GM06990 (cell line): Measurements from ENCODE around the gene CCSER1.

Source experiments
- DNase-seq: peaks from one replicate; pipeline ENCODE4 v3.0.0-alpha.2; 2011; ENCODE audit not compliant: insufficient read length; ENCODE audit errors: extremely low read depth
- H3K27me3 ChIP-seq: replicated peaks from 2 replicates; pipeline ENCODE4 v1.6.0; 2011; ENCODE audit warnings: low read length; ENCODE audit not compliant: control insufficient read depth, insufficient read depth
- H3K36me3 ChIP-seq: 2 replicates; pipeline ENCODE4 v1.5.1; 2011; ENCODE audit warnings: low read length; ENCODE audit not compliant: control insufficient read depth, insufficient read depth
- H3K4me3 ChIP-seq: replicated peaks from 2 replicates; pipeline ENCODE4 v1.5.1; 2011; ENCODE audit warnings: low read depth, mild to moderate bottlenecking, control low read depth, low read length
- TF ChIP-seq, protein P1 (sequence below): IDR thresholded peaks from 2 replicates; pipeline ENCODE4 v1.5.1; 2011; ENCODE audit warnings: low read length, control low read depth, mild to moderate bottlenecking, inconsistent platforms; ENCODE audit not compliant: insufficient read depth, poor library complexity, severe bottlenecking

CCSER1 gene

GRCh38 chr4:90602726-90603125, 475.5 kb downstream of the CCSER1 start:
- no peak overlapping the region for H3K4me3 ChIP-seq
- no peaks in the 10 kb centered on the region for H3K36me3 ChIP-seq
- no peak for DNase-seq
- H3K27me3 ChIP-seq = no peaks in the 10 kb centered on the region
- TF ChIP-seq, protein P1, sequence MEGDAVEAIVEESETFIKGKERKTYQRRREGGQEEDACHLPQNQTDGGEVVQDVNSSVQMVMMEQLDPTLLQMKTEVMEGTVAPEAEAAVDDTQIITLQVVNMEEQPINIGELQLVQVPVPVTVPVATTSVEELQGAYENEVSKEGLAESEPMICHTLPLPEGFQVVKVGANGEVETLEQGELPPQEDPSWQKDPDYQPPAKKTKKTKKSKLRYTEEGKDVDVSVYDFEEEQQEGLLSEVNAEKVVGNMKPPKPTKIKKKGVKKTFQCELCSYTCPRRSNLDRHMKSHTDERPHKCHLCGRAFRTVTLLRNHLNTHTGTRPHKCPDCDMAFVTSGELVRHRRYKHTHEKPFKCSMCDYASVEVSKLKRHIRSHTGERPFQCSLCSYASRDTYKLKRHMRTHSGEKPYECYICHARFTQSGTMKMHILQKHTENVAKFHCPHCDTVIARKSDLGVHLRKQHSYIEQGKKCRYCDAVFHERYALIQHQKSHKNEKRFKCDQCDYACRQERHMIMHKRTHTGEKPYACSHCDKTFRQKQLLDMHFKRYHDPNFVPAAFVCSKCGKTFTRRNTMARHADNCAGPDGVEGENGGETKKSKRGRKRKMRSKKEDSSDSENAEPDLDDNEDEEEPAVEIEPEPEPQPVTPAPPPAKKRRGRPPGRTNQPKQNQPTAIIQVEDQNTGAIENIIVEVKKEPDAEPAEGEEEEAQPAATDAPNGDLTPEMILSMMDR = no peak

DNA sequence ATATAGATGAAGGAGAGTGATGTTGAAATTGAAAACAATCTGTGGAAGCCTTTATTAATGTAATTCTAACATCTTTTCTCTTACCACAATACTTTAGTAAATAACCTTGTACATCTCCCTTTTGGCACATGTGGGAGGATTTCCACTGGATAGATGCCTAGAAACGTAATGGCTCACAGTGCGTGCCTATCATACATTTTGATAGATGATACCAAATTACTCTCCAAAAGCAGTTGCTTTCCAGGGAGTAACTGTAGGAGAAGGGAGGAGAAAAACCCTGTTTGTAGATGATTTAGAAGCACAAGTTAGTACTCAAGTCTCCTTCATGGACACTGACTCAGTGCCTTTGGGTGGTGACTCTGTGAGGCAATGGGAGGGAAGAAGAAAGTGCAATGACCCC, 476.3 kb downstream of the CCSER1 start:
- H3K36me3 ChIP-seq = no peaks in the 10 kb centered on the region
- TF ChIP-seq, protein P1 = no peak
- no peaks in the 10 kb centered on the region for H3K27me3 ChIP-seq
- H3K4me3 ChIP-seq = no peak overlapping the region
- no peak for DNase-seq

DNA sequence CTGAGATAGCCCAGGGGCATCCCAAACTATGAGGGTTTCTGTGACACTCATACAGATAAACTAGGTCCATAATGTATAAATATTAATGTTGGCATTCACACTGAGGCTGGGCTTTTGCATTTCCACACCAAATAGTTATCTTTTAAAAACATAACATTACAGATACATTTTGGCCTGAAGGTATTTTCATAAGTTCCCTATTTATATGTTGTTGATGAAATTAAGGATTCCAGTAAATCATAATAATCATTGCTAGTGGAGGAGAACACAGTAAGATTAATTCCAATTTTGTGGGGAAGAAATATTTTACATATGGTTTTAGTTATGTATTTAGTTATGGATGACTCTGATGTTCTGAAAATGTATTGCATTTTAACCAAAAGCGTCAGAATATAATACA, 479.6 kb downstream of the CCSER1 start:
- DNase-seq = no peak
- TF ChIP-seq, protein P1 = no peak
- H3K4me3 ChIP-seq = no peak overlapping the region
- no peaks in the 10 kb centered on the region for H3K36me3 ChIP-seq
- H3K27me3 ChIP-seq = no peaks in the 10 kb centered on the region

DNA sequence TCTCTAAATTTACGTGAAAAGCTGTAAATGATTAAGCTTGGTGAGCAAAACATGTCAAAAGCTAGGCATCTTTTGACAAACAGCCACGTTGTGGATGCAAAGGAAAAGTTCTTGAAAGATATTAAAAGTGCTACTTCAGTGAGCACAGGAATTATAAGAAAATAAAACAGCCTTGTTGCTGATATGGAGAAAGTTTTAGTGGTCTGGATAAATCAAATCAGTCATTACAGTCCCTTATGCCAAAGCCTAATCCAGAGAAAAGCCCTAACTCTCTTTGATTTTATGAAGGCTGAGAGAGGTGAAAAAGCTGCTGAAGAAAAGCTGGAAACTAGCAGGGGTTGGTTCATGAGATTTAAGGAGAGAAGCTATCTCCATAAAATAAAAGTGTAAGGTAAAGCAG, 487.2 kb downstream of the CCSER1 start:
- TF ChIP-seq, protein P1 = no peak

GRCh38 chr4:90621080-90621479, 493.9 kb downstream of the CCSER1 start:
- Histone ChIP-seq H3K27me3 (no peaks in the 10 kb centered on the region), H3K36me3 (no peaks in the 10 kb centered on the region), H3K4me3 (no peak overlapping the region)
- TF ChIP-seq, protein P1 = no peak
- no peak for DNase-seq

More for the DNA sequence above, 487.2 kb downstream of the CCSER1 start:
- Histone ChIP-seq H3K4me3 (no peak overlapping the region), H3K27me3 (no peaks in the 10 kb centered on the region), H3K36me3 (no peaks in the 10 kb centered on the region)
- DNase-seq = no peak

DNA sequence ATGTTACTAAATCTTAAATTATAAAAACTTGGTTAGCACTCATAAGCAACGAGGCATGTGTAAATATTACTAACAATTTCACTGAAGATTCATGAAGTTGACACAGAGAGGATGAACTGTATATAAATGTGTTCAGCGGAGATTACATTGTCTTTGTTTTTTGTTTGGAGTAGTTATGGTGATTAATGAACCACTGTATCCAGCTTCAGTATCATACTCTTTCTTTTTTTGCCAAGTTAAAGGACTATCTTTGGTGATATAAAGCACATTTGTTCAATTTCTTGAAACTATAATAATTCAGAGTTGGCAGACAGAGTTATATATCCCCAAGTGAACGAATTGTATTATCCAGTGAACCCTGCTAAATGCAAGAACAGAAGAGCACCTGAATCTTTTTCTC, 497.6 kb downstream of the CCSER1 start:
- Histone ChIP-seq H3K27me3 (no peaks in the 10 kb centered on the region), H3K4me3 (no peak overlapping the region), H3K36me3 (no peaks in the 10 kb centered on the region)
- TF ChIP-seq, protein P1 = no peak
- DNase-seq = no peak
